ENCODE measurements around the gene GLIS1.

Gene GLIS1

GRCh38 chr1:53639996-53640700 lies 98.8 kb downstream of the GLIS1 start:
- no peak for DNase-seq (ENCODE audit: low read depth)
- no peak overlapping the region for H3K4me3 ChIP-seq (ENCODE audit: low read length)
- no peak for TF ChIP-seq CTCF (conservative IDR thresholded peaks at IDR 0.05; ENCODE audit: low read depth, low read length)

GRCh38 chr1:53639251-53639763 lies 99.7 kb downstream of the GLIS1 start:
- no peak for TF ChIP-seq CTCF (conservative IDR thresholded peaks at IDR 0.05; ENCODE audit: low read depth, low read length)
- H3K4me3 ChIP-seq (ENCODE audit: low read length), result no peak overlapping the region
- no peak for DNase-seq (ENCODE audit: low read depth)

- TF ChIP-seq CTCF (conservative IDR thresholded peaks at IDR 0.05; ENCODE audit: low read depth, low read length), result no peak
- DNase-seq (ENCODE audit: low read depth), result no peak
- H3K4me3 ChIP-seq (ENCODE audit: low read length), result no peak overlapping the region
Observed at GRCh38 chr1:53638360-53639035, 100.5 kb downstream of the GLIS1 start.

GRCh38 chr1:53637511-53638359 lies 101.2 kb downstream of the GLIS1 start:
- DNase-seq (ENCODE audit: low read depth), result no peak
- TF ChIP-seq CTCF (conservative IDR thresholded peaks at IDR 0.05; ENCODE audit: low read depth, low read length), result no peak
- no peak overlapping the region for H3K4me3 ChIP-seq (ENCODE audit: low read length)

- no peak overlapping the region for H3K4me3 ChIP-seq (ENCODE audit: low read length)
- TF ChIP-seq CTCF (conservative IDR thresholded peaks at IDR 0.05; ENCODE audit: low read depth, low read length), result no peak
- no peak for DNase-seq (ENCODE audit: low read depth)
Observed at GRCh38 chr1:53636621-53637171, 102.3 kb downstream of the GLIS1 start.

- TF ChIP-seq CTCF (conservative IDR thresholded peaks at IDR 0.05; ENCODE audit: low read depth, low read length), result no peak
- DNase-seq (ENCODE audit: low read depth), result no peak
- no peak overlapping the region for H3K4me3 ChIP-seq (ENCODE audit: low read length)
Observed at GRCh38 chr1:53634571-53634979, 104.4 kb downstream of the GLIS1 start.

Data from retinal pigment epithelial cell (primary cell).